PC-3 (cell line): ENCODE measurements around the gene TMTC1. TPM values are rescaled to one million over a fixed set of nuclear protein-coding genes. Genes with fewer than 3 reads are reported as not detected.
"Not testable (repeated sequence)": the region's sequence is repeated elsewhere in the genome, so short reads cannot be mapped to it uniquely, and the experiment has no call there.

ENCODE experiments used
- ATAC-seq: fragments of 200-7000 bp; cut with Tn5 transposase; 2 replicates; pipeline ENCODE4 v1.9.1; 2020; ENCODE audit warnings: mild to moderate bottlenecking, moderate library complexity
- BruUV-seq: library from RNA; stranded (reverse); fragments of 400-500 nt; replicated peaks from 2 replicates; lab custom pipeline; 2021; lab: Mats Ljungman, UMichigan
- CTCF ChIA-PET: fragments of 300-600 bp; sonication (Branson Sonifier 250); formaldehyde crosslinking; loops from one replicate; lab custom pipeline; 2022; ENCODE audit warnings: antibody characterized with exemption; lab: Charles Lee
- POLR2A ChIA-PET: fragments of 300-600 bp; sonication (Branson Sonifier 250); formaldehyde crosslinking; loops from one replicate; lab custom pipeline; 2022; ENCODE audit warnings: antibody characterized with exemption; ENCODE audit not compliant: unreplicated experiment; lab: Charles Lee
- DNase-seq: peaks from one replicate; pipeline ENCODE4 v3.0.0-alpha.2; 2015
- H2AFZ ChIP-seq: fragments of 300-600 bp; sonication (generic); 2 replicates; pipeline ENCODE4 v1.6.0; 2016; ENCODE audit warnings: antibody characterized with exemption, low read length
- H3F3A ChIP-seq: fragments of 300-600 bp; sonication (generic); one replicate; pipeline ENCODE4 v1.6.0; 2017; ENCODE audit warnings: antibody characterized with exemption, low read length, control low read depth, mild to moderate bottlenecking; ENCODE audit not compliant: unreplicated experiment
- H3K27ac ChIP-seq: fragments of 300-600 bp; sonication (generic); 2 replicates; pipeline ENCODE4 v1.5.1; 2016; ENCODE audit warnings: mild to moderate bottlenecking, low read length
- H3K27me3 ChIP-seq: fragments of 300-600 bp; sonication (generic); 2 replicates; pipeline ENCODE4 v1.6.1; 2016; ENCODE audit warnings: low read length, mixed read lengths
- H3K36me3 ChIP-seq: fragments of 300-600 bp; sonication (generic); 2 replicates; pipeline ENCODE4 v1.6.1; 2016; ENCODE audit warnings: low read depth, mixed run types, low read length, mixed read lengths
- H3K4me1 ChIP-seq: fragments of 300-600 bp; sonication (generic); 2 replicates; pipeline ENCODE4 v1.5.1; 2016; ENCODE audit warnings: low read length; ENCODE audit not compliant: insufficient read depth
- H3K4me2 ChIP-seq: fragments of 300-600 bp; sonication (generic); 2 replicates; pipeline ENCODE4 v1.6.0; 2016; ENCODE audit warnings: low read length
- H3K4me3 ChIP-seq: fragments of 300-600 bp; sonication (generic); 2 replicates; pipeline ENCODE4 v1.5.1; 2016; ENCODE audit warnings: mild to moderate bottlenecking, low read length, mixed read lengths
- H3K79me2 ChIP-seq: fragments of 300-600 bp; sonication (generic); 2 replicates; pipeline ENCODE4 v1.6.1; 2017; ENCODE audit warnings: low read length, mixed read lengths
- H3K9ac ChIP-seq: fragments of 300-600 bp; sonication (generic); 2 replicates; pipeline ENCODE4 v1.6.0; 2016; ENCODE audit warnings: mild to moderate bottlenecking, low read length
- H3K9me2 ChIP-seq: fragments of 300-600 bp; sonication (generic); replicated peaks from 2 replicates; pipeline ENCODE4 v1.6.1; 2016; ENCODE audit warnings: mixed run types, low read length, mixed read lengths
- H3K9me3 ChIP-seq: fragments of 300-600 bp; sonication (generic); 2 replicates; pipeline ENCODE4 v1.6.1; 2016; ENCODE audit warnings: low read length, mixed read lengths
- H4K20me1 ChIP-seq: fragments of 300-600 bp; sonication (generic); 2 replicates; pipeline ENCODE4 v1.6.1; 2016; ENCODE audit warnings: low read length, mixed read lengths
- EZH2 ChIP-seq: fragments of 300-600 bp; sonication (generic); IDR thresholded peaks from one replicate; pipeline ENCODE4 v1.6.1; 2017; ENCODE audit warnings: antibody characterized with exemption, mild to moderate bottlenecking, low read length; ENCODE audit not compliant: unreplicated experiment
- EZH2phosphoT487 ChIP-seq: fragments of 300-600 bp; sonication (generic); IDR thresholded peaks from 2 replicates; pipeline ENCODE4 v1.6.1; 2018; ENCODE audit warnings: mild to moderate bottlenecking, antibody characterized with exemption, low read length, borderline replicate concordance
- intact Hi-C: fragments of 100-400 bp; cut with micrococcal nuclease; formaldehyde crosslinking; loops from 2 replicates; pipeline ENCODE4 v1.9.0; 2023
- total RNA-seq: library from RNA; depleted of rRNA; stranded (reverse); fragments of >200 nt; gene quantifications from 2 replicates; pipeline ENCODE4 v1.2.3, GENCODE V29; 2014
- TF ChIP-seq, protein P1 (sequence below): fragments of 300-600 bp; sonication (generic); conservative IDR thresholded peaks from 2 replicates; pipeline ENCODE4 v1.5.1; 2017; ENCODE audit warnings: antibody characterized with exemption, low read depth, mild to moderate bottlenecking, low read length

Gene TMTC1
- total RNA-seq, 1 experiment from 2014 or later: 5.8 TPM

DNA sequence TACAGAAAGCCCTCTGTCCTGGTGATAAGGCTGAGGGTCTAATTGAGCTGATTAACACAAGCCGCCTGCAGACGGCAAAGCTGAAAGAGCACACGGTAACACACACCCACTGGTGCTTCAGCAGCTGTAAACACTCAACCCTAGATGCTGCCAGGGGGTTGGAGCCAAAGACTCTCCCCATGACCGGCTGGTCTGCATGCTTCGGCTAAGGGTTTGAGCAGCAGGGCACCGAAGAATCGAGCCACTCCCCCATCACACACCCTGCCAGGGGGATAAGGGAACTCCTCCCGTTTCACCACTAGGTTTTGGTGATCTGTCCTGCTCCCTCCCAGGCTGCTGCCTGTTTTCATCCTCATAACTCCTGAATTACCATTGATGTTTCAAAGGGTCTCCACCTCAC is 145.2 kb downstream of the TMTC1 start:
- Histone ChIP-seq H3K27ac (no peak overlapping the region), H3K36me3 (no peaks in the 10 kb centered on the region), H2AFZ (no peak overlapping the region), H3K4me2 (no peak overlapping the region), H3K9ac (no peak overlapping the region), H3K9me3 (no peaks in the 10 kb centered on the region), H3K9me2 (no peaks in the 10 kb centered on the region), H3K79me2 (no peaks in the 10 kb centered on the region), H3K4me1 (peaks cover 18% of the 10 kb centered on the region), H4K20me1 (no peaks in the 10 kb centered on the region), H3K4me3 (no peak overlapping the region), H3F3A (no peaks in the 10 kb centered on the region), H3K27me3 (no peaks in the 10 kb centered on the region; the same call in 1 of the 2 replicates)
- TF ChIP-seq EZH2 (no peak), EZH2phosphoT487 (no peak)
- TF ChIP-seq, protein P1, sequence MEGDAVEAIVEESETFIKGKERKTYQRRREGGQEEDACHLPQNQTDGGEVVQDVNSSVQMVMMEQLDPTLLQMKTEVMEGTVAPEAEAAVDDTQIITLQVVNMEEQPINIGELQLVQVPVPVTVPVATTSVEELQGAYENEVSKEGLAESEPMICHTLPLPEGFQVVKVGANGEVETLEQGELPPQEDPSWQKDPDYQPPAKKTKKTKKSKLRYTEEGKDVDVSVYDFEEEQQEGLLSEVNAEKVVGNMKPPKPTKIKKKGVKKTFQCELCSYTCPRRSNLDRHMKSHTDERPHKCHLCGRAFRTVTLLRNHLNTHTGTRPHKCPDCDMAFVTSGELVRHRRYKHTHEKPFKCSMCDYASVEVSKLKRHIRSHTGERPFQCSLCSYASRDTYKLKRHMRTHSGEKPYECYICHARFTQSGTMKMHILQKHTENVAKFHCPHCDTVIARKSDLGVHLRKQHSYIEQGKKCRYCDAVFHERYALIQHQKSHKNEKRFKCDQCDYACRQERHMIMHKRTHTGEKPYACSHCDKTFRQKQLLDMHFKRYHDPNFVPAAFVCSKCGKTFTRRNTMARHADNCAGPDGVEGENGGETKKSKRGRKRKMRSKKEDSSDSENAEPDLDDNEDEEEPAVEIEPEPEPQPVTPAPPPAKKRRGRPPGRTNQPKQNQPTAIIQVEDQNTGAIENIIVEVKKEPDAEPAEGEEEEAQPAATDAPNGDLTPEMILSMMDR: no peak
- ChIA-PET POLR2A (no interaction called here), CTCF (no interaction called here)
- DNase-seq (no peak), ATAC-seq (no peak)
- intact Hi-C loops: no loop called here
- no TSS peak for BruUV-seq

DNA sequence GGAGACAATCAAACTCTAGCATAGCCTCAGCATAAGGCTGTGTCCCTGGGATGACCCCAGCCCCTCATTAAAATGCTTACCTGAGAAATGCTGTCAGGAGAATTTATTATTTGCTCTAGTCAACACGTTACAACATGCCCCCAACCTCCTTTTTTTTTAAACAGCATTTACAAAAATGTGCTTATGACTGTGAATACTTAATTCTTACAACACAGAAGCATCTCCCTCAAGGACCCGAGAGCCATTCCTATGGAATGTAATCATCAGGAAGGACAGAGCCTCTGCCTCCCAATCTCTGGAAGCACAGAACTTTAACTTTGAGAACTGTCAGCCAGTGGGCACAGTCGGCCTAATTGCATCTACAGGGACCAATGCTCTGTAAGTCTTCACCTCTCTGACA is 149.7 kb downstream of the TMTC1 start:
- no peak for TF ChIP-seq EZH2
- TF ChIP-seq, protein P1: no peak
- no peak for TF ChIP-seq EZH2phosphoT487
- H3K9ac ChIP-seq: no peak overlapping the region
- no peaks in the 10 kb centered on the region; the same call in 1 of the 2 replicates for H3K27me3 ChIP-seq
- H2AFZ ChIP-seq: no peak overlapping the region
- intact Hi-C loops: no loop called here
- no peaks in the 10 kb centered on the region for H3K79me2 ChIP-seq
- H3K9me3 ChIP-seq: no peaks in the 10 kb centered on the region
- H3F3A ChIP-seq: no peaks in the 10 kb centered on the region
- ChIA-PET POLR2A (no interaction called here), CTCF (no interaction called here)
- H3K4me2 ChIP-seq: no peak overlapping the region
- no peaks in the 10 kb centered on the region for H3K36me3 ChIP-seq
- no peak for DNase-seq
- H3K4me1 ChIP-seq: no peaks in the 10 kb centered on the region
- no TSS peak for BruUV-seq
- H3K27ac ChIP-seq: no peak overlapping the region
- ATAC-seq: no peak
- no peak overlapping the region for H3K4me3 ChIP-seq
- no peaks in the 10 kb centered on the region for H3K9me2 ChIP-seq
- H4K20me1 ChIP-seq: no peaks in the 10 kb centered on the region

DNA sequence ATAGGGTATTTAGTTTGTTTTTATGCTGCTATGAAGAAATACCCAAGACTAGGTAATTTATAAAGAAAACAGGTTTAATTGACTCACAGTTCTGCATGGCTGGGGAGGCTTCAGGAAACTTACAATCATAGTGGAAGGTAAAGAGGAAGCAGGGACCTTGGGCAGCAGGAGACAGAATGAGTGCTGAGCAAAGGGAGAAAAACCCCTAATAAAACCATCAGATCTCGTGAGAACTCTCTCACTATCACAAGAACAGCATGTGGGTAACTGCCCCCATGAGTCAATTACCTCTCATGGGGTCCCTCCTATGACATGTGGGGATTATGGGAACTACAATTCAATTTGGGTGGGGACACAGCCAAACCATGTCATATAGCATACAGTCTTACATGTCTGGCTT is 153.6 kb downstream of the TMTC1 start:
- H4K20me1 ChIP-seq, H3K9me2 ChIP-seq, H3K4me2 ChIP-seq, H3K27ac ChIP-seq, CTCF ChIA-PET, H3K36me3 ChIP-seq, H3F3A ChIP-seq, H3K9ac ChIP-seq, POLR2A ChIA-PET, H3K79me2 ChIP-seq, intact Hi-C loops, H3K27me3 ChIP-seq, H3K4me3 ChIP-seq, H3K4me1 ChIP-seq, BruUV-seq, ATAC-seq, DNase-seq, H2AFZ ChIP-seq, H3K9me3 ChIP-seq: not testable (repeated sequence)
